Measurements from ENCODE around the gene TBC1D24. TPM values are rescaled to one million over a fixed set of nuclear protein-coding genes. Genes with fewer than 3 reads are reported as not detected.

The TBC1D24 gene
- total and polyA plus RNA-seq, 9 of the 15 experiments (the other 6 are each of a cell fraction or from before 2014, with no cell fraction given) = 1.7 to 22.6 (median 7.2) TPM

DNA sequence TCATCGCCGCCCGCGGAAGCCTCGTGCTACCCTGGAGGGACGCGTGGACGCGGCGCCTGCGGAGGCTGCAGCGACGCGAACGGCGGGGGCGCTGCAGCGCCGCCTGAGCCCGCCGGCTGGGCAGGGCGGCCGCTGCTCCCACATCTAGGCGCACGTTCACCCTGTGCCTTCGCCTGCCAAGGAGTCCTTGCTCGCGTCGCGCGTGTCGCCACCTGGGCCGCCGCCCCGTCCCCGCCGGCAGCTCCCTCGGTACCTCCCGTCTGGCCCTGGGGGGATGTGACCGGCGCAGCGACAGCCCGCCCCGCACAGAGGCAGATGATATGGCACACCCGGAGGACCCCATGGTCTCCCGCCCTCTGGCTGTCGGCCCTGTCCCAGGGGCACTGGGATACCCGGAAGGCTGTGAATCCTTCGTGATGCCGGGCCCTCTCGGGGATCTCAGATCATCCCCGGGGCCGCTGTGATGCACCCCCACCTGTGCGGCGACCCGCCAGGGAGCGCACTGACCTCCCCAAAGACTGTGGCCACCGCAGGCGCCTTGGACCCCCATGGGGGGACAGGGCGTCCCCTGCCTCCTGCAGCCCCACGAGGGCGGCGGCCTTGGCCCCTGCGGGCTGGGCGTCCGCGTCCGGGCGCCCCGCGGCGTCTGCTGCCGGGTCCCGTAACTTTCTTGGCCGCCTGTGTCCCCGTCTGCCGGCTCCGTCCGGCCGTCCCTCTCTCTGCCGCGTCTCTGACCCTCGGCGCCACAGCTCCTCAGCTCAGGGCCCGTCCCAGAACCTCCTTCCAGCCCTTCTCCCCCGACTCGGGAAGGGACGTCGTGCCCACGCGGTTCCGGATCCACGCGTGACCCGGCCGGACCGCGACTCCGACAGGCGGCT lies 689 bp upstream of the TBC1D24 start (continued):
- peak in 1 of 2 experiments; percentile 19; a peak in 1 of 4 replicates for TF ChIP-seq HDAC1 (IDR thresholded peaks at IDR 0.05)
- TF ChIP-seq CCAR2 (IDR thresholded peaks at IDR 0.05; ENCODE audit: low read depth, low read length) = no peak
- TF ChIP-seq, protein P1, sequence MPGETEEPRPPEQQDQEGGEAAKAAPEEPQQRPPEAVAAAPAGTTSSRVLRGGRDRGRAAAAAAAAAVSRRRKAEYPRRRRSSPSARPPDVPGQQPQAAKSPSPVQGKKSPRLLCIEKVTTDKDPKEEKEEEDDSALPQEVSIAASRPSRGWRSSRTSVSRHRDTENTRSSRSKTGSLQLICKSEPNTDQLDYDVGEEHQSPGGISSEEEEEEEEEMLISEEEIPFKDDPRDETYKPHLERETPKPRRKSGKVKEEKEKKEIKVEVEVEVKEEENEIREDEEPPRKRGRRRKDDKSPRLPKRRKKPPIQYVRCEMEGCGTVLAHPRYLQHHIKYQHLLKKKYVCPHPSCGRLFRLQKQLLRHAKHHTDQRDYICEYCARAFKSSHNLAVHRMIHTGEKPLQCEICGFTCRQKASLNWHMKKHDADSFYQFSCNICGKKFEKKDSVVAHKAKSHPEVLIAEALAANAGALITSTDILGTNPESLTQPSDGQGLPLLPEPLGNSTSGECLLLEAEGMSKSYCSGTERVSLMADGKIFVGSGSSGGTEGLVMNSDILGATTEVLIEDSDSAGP (CRISPR knock-in tag; IDR thresholded peaks at IDR 0.05) = no peak
- TF ChIP-seq, protein P2, sequence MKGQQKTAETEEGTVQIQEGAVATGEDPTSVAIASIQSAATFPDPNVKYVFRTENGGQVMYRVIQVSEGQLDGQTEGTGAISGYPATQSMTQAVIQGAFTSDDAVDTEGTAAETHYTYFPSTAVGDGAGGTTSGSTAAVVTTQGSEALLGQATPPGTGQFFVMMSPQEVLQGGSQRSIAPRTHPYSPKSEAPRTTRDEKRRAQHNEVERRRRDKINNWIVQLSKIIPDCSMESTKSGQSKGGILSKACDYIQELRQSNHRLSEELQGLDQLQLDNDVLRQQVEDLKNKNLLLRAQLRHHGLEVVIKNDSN (CRISPR knock-in tag; IDR thresholded peaks at IDR 0.05) = no peak; the same call in 1 of the 2 replicates
- TF ChIP-seq MXI1 (IDR thresholded peaks at IDR 0.05; ENCODE audit: low read depth, low read length) = no peak
- TF ChIP-seq NCOA2 (IDR thresholded peaks at IDR 0.05; ENCODE audit: partially characterized antibody in 2 of 2) = no peak
- TF ChIP-seq ZC3H11A (IDR thresholded peaks at IDR 0.05; ENCODE audit: low read depth, low read length) = no peak
- TF ChIP-seq ZNF76 (CRISPR knock-in tag; IDR thresholded peaks at IDR 0.05; ENCODE audit: borderline replicate concordance) = no peak
- no peak for TF ChIP-seq U2AF2 (optimal IDR thresholded peaks at IDR 0.05; ENCODE audit: low read depth, low read length)
- TF ChIP-seq EWSR1 (IDR thresholded peaks at IDR 0.05; ENCODE audit: borderline replicate concordance, low read depth, partially characterized antibody) = no peak
- TF ChIP-seq GTF2F1 (IDR thresholded peaks at IDR 0.05; ENCODE audit: low read depth, low read length) = no peak
- no peak for TF ChIP-seq ATF2 (CRISPR knock-in tag; IDR thresholded peaks at IDR 0.05)
- no peak for TF ChIP-seq SMARCA5 (IDR thresholded peaks at IDR 0.05)
- no peak for TF ChIP-seq E4F1 (CRISPR knock-in tag; IDR thresholded peaks at IDR 0.05; ENCODE audit: borderline replicate concordance)
- TF ChIP-seq TEAD4 (IDR thresholded peaks at IDR 0.05; ENCODE audit: low read length) = peak; percentile 14; the same call in 1 of the 2 replicates
- peak; percentile 71 for TF ChIP-seq TEAD4 (CRISPR knock-in tag; IDR thresholded peaks at IDR 0.05; ENCODE audit: borderline replicate concordance)
- TF ChIP-seq XRCC4 (IDR thresholded peaks at IDR 0.05; ENCODE audit: extremely low read depth, insufficient read depth, insufficient read length) = no peak
- TF ChIP-seq FOXP4 (CRISPR knock-in tag; IDR thresholded peaks at IDR 0.05; ENCODE audit: borderline replicate concordance) = no peak
- peak; percentile 80 for TF ChIP-seq CXXC5 (CRISPR knock-in tag; IDR thresholded peaks at IDR 0.05)
